Measurements from ENCODE around the gene SUFU.

Gene SUFU

DNA sequence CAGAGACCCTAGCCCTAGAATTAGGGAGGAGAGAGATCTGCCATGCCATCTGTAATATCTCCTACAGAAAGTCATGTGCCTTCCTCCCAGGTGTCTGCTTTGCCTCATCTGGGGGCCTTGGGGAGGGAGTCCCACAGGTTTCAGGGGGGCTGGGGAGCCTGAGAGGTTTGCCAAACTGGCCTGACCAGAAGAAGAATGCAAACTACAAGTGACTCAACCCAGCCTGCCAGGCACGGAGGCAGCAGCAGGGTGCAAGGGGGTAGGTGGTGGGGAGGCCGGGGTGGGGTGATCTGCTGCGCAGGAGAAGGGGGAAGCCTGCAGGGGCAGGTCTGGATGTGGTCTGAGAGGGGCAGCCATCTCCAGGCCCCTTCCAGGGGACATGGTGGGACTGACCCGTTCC, 130.9 kb downstream of the SUFU start:
- DNase-seq (ENCODE audit: low read depth in 3 of 3) = no peak

DNA sequence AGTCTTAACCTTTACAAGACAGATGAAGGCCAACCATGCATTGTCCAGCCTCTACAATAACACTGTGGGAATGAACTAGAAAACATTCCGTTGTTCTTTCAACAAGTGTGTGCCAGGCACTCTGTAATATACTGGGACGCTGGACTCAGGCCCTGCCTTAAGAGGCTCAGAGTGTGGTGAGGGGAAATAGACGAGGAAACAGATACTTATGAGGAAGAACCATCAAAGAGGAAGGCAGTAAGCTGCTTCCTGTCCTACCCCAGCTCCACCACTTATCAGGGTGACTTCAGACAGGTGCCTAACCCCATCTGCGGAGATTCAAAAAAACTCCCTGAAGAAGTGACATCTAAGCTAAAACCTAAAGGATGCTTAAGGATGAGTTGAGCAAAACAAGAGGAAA, 131.6 kb downstream of the SUFU start:
- DNase-seq (ENCODE audit: low read depth in 3 of 3) = no peak

DNA sequence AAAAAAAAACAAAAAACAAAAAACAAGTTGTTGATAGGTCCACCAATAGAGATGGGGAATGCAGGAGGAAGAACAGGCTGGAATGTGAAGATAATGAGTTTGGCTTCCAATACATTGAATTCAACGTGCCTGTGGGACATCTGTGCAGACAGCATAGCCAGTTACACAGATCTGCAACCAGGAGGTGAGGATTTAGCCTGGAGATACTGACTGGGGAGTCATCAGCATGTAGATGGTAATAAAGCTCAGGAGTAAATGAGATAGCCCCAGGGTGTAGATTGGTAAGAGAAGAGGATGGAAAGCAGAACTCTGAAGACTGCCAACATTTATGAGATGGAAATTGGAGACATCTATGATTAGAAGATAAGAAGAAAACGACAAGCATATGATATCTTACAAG, 135.8 kb downstream of the SUFU start:
- no peak for DNase-seq (ENCODE audit: low read depth in 3 of 3)

DNA sequence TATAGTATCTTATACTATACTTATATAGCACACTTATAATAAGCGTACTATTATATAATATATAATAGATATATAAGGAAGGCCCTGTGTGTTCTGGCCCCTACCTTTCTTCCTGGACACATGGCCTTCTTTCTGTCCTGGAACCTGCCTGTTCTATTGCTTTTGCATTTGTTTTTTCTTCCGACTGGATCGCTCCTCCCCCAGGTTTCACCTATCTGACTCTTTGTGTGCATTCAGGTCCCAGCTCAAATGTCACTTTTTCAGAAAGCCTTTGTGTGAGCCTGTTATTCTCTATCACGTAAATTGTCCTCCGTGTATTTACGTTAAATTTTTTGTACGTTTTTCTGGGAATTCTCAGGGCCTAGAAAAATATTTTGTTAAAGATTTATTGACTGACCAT, 137.6 kb downstream of the SUFU start:
- DNase-seq (ENCODE audit: low read depth in 3 of 3) = no peak

DNA sequence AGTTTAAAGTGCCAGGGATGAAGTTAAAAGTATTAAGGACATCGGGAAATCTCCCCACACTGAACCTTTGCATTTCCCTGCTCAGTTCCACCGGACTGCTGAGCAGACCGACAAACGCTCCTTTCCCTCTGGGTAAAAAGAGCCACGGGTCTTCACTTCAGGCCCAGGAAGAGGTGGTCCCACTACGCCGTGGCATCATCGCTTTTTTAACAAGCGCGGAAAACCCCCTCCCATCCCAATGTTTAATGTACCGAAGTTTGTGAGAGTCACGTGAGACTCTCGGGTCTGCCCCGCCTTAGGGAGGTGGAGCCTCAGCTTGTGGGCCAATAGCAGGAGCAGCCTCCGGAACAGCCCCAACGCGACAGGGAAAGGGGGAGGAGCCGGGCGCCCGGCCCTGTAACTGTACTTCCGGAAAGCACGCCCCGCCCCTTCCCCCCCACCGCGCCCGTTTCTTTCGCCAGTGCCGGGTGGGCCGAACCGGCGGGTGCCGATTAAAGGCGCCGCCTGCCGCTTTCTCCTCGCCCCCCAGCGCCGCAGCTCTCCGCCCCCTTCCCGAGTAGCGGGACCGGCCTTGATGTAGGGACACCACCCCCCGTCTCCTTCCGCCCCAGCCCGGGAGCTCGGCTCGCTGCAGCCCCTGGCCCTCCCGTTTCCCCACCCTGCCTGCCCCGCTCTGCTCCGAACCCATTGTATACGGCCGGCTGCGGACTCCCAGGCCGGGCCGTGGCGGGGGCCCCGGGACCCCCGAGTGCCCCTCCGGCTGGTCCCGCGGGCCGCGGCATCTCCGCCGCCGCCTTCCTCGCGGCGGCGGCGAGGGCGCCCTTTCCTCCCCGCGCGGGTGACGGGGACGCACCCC, 138.3 kb downstream of the SUFU start:
- DNase-seq (ENCODE audit: low read depth in 3 of 3) = peak; percentile 93 to 99 (median 94)

DNA sequence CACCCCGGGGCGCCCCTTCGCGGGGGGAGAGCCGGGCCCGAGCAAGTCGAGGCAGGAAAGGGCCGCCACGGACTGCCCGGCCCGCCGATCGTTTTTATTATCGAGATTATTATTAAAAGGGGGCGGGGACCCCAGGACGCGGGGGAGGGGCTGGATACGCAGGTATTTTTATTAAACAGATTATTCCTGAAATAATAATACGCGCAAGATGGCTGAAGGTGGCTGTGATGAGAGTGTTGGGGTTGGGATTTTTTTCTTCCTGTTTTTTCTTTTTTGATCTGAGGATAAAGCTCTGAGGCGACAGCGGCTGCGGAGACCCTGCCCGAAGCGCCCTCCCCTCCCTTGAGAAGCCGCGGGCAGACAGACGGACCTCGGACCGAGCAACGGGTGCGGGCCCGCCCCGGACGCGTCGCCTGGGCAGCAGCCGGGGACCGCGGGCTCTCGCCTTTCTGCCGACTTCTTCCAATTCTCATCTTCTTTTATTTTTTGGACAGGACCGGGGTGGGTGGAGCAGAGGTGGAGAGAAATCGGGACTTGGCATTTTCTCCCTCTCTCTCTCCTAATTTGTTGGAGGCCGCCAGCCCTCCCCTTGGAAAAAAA, 139.1 kb downstream of the SUFU start:
- peak in 1 of 3 experiments; percentile 32 for DNase-seq (ENCODE audit: low read depth in 3 of 3)

DNA sequence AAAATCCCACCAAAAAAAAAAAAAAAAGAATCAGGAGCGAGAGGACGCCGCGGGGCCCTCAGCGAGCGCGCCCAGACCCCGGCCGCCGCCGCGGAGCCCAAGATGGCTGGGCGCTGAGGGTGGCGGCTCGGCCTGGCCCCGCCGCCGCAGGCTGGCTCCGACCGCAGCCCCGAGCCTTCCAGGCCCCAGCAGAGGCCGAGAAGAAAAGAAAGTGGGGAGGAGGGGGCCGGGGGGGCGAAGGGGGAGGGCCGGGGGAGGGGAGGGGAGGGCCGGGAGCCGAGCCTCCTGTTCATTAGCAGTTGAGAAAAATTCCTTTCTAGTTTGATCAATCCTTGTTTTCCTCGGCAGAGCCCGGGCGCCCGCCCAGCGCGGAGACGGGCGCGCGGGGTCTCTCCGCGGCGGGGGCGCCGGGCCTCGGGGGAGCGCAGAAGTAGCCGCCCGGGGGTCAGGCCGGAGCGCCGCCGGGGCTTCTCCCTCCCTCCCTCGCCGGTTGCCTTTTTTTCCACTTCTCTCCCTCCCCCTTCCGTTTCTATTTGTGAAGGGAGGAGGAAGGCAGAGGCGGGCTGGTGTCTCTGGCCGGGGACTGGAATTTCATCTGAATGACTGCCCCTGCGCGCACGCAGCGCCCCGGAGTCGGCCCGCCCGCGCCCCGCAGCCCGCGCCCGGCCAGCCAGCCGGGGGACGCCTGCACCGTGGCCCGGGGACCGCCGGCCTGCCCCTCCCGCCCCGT, 139.7 kb downstream of the SUFU start:
- DNase-seq (ENCODE audit: low read depth in 3 of 3) = peak in 1 of 3 experiments; percentile 59

DNA sequence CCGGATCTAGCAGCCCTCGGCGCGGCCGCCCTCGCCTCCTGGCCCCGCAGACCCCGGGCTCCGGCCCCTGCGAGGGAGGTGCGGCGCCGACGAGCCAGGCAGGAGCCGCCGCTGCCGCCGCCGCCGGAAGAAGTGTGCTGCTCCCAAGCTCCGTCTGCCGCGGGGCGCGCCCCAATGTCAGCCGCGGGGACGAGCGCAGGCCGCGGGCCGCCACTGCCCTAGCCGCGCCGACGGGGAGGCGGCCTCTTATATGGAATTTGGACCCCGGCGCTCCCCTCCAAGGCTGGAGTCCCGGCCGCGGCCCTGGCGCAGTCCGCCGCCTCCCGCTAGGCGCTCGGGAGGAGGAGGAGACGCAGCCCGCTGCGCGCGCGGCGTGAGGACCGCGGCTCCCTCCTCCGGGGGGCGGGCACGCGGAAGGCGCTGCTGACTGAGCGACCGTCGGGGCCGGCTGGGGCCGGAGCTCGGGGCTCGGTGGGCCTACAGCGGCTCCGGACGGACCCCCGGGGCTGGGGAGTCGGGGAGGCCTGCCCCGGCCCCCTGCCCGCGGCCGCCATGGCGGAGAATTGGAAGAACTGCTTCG, 140.4 kb downstream of the SUFU start, which contains the start of gene TRIM8:
TSS of gene TRIM8 (plus strand) at position 414 of the 580 bp plus-strand sequence. CDS start at position 553, 139 bp downstream.
- DNase-seq (ENCODE audit: low read depth in 3 of 3) = peak in 2 of 3 experiments; percentile 36 to 54

DNA sequence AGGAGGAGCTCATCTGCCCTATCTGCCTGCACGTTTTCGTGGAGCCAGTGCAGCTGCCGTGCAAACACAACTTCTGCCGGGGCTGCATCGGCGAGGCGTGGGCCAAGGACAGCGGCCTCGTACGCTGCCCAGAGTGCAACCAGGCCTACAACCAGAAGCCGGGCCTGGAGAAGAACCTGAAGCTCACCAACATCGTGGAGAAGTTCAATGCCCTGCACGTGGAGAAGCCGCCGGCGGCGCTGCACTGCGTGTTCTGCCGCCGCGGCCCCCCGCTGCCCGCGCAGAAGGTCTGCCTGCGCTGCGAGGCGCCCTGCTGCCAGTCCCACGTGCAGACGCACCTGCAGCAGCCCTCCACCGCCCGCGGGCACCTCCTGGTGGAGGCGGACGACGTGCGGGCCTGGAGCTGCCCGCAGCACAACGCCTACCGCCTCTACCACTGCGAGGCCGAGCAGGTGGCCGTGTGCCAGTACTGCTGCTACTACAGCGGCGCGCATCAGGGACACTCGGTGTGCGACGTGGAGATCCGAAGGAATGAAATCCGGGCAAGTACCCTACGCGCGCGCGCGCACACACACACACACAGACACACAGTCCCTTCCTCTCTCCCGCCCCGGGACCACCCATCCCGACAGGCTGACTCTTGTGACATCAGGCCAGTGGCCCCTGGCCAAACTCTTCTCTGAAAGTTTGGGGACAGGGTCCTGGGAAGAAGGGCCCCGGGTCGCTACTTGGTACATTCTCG, 141.0 kb downstream of the SUFU start:
- DNase-seq (ENCODE audit: low read depth in 3 of 3) = peak; percentile 54 to 74 (median 60)

DNA sequence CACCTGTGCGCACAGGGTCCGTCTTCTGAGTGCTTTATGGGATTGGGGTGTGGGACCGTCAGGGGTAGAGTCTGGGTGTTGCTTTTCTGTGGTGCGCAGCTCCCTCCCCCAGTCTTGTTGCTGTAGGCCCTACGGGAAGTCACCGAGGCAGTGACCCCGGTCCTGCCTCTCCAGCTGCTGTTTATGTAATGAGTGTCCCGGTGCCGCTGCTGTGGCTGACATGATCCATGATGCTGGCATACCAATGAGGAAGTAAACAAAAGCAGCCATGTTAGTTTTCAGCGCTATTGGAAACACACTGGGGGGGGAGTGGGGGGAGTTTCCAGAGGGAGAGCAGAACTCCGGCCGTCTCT, 141.6 kb downstream of the SUFU start:
- DNase-seq (ENCODE audit: low read depth in 3 of 3) = no peak

DNA sequence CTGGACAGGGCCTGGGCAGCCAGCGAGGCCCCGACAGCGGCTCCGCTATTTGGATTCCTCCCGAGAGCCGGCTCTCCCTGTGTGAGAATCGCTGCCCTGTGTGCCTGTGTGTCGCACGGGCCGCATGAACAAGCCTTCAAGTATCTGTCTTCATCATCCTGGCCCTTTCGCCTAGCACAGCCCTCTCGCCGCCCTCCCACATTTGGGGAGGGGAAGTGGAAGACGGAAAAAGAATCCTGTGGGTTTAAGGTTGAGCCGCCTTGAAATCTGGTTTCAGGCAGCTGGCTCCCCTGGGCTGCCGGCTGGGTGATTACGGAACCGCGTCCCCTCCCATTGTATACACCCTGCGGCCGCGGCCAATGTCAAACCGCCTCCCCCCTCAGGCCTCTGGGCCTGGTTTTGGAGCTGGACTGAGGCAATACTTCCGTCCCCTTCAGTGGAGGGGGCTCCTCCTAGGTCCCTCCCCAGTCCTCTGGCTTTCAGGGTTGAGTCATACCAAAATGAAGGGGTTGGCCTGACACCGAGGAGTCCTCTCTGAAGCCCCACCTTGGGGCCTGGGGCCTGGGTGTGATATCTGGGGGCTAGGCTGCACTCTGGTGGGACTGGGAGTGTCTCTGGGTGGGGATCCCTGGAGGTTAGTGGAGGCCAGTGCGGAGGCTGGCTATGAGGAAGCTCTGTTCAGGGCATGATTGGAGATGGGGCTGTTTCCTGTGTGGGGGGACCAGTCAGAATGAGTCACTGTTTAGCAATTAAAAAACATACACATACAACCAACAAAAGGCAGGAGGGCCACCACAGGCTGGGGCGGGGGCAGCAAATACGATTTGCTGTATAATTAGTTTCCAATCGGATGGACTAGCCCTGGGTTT, 142.2 kb downstream of the SUFU start:
- peak; percentile 39 to 76 (median 52) for DNase-seq (ENCODE audit: low read depth in 3 of 3)

DNA sequence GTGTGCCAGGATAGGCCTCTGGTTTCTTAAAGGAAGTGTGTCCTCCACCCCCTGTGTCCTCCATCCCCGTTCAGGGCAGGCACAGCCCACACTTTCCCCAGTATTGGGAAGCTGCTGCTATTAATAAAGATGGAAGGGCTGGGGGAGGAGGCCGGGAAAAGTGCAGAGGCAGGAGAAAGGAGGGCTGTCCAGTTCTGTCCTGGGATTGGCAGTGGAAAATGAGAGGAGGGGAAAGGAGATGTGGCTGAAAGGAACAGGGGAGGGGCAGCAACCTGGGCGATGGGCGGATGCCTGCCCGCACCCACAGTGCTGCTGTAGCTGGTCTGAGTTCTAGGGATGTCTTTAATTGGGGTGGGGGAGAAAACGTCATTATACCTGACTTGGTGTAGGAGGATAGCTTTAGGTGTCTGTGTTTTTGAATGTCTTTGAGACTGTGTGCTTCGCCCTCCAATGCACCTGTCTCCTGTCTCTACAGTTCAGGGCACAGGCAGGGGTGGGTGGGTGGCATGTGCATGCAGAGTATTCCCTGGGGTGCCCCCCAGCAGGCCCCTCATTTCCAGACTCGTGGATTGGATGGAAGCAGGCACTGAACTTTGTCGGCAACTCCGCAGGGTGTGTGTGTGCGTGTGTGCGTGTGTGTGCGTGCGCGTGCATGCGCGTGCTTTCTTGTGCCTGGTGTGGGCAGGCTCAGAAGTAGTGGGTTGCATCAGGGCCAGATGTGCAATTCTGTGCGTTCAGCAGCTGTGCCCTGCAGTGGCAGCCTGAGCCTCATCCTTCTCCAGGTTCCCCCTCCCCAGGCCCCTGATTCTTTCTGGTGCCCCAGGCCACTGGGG, 143.1 kb downstream of the SUFU start:
- DNase-seq (ENCODE audit: low read depth in 3 of 3) = peak in 1 of 3 experiments; percentile 52

DNA sequence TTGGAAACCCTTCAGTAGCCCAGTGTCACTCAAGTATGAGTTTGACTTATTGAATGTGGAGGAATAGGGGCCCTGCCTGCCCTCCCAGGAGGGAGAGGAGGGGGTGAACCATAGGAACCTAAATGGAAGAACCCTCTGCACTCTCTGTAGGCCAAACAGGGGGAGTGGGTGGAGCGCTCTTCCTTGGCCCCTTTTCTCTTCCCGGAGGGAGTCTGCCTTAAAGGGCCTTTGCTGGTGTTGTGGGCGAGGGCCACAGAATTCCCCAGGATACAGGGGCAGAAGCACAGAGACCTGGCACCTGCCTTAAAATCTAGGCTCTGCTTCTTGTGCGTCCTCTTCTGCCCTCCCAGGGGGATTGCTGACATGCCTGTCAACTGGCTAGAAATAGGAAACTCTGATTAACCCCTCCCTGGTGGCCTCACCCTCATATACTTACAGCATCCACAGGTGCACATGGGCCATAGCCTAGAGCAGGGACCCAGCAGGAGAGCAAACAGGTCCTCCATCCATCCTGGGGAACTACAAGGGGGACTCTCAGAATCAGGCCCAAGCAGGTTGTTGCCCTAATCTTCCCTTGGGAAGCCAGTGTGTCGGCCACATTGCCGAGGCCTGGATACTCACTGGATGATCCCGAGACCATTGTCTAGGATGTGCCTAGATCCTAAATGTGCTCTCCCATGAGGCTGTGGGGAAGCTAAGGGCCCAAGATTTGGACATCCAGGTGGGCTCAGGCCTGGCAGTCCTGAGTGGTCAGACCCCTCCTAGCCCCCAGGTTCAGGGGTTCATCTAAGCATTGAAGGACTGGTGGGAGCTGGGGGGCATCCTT, 143.9 kb downstream of the SUFU start:
- no peak for DNase-seq (ENCODE audit: low read depth in 3 of 3)

DNA sequence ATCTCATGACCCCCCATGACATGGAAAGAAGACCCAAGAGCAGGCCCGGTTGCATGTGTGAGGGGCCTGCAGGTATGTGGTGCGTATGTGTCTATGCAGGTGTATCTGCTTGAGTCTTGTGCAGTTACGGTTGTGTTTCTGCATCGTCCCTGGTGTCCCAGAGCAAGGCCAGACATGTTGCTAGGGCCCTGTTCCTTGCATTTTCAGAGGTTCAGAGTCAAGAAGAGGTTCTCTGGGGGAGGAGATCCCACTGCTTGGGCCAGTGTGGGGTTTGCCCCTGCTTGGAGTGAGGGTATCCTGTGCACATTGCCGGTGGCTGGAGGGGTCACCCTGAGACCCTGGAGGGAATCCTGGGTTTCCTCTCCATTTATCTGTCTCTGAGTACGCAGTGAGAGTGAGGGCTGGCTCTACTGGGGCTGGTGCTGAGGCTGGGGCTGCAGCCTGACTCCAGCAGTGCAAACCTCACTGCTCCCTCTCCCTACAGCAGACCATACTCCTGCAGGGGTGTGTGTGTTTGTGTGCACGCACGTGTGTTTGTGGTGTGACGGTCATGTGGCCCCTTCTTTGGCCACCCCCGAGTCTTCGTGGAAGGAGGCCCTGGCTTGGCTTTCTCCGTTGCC, 144.6 kb downstream of the SUFU start:
- no peak for DNase-seq (ENCODE audit: low read depth in 3 of 3)

DNA sequence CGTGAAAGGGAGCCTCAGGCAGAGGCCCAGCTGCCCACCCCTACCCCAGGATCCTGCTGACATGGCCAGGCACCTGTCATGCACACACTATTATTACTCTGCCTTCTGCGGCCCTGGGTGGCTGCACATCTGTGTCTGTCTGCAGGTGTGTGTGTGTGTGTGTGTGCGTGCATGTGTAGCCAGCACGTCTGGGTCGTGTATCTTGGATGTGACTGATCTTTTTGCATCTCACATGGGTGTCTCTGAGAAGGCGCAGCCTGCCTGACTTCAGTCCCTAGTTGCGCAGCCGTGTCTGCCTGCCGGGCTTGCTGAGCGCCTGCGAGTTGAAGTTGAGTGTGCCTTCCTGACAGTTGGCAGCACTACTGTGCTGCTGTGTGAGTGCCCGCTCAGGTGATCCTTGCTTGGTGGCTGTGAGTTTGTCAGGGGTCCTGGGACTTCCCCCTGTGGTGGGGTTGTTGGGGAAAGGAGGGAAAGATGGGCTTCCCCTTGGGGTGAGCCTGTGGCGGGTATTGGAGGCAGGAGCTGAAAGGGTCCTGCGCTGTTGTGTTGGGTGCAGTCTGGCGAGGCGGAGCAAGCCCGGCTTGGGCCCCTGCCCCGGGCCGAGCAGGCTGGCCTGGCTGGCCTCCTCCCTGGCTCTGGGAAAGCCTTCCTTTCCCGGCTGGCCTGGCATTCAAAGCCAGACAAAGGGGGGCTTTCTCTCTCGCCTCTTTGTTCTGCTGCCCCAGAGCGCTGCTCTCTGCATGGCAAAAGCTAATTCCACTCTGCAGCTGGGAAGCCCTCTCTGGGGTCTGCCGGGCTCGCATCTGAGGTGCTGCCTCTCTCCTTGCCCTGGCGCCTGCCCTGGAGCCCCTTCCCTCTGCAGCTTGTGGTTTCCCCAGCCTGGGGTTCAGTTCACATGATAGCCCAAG, 145.4 kb downstream of the SUFU start:
- DNase-seq (ENCODE audit: low read depth in 3 of 3) = no peak

DNA sequence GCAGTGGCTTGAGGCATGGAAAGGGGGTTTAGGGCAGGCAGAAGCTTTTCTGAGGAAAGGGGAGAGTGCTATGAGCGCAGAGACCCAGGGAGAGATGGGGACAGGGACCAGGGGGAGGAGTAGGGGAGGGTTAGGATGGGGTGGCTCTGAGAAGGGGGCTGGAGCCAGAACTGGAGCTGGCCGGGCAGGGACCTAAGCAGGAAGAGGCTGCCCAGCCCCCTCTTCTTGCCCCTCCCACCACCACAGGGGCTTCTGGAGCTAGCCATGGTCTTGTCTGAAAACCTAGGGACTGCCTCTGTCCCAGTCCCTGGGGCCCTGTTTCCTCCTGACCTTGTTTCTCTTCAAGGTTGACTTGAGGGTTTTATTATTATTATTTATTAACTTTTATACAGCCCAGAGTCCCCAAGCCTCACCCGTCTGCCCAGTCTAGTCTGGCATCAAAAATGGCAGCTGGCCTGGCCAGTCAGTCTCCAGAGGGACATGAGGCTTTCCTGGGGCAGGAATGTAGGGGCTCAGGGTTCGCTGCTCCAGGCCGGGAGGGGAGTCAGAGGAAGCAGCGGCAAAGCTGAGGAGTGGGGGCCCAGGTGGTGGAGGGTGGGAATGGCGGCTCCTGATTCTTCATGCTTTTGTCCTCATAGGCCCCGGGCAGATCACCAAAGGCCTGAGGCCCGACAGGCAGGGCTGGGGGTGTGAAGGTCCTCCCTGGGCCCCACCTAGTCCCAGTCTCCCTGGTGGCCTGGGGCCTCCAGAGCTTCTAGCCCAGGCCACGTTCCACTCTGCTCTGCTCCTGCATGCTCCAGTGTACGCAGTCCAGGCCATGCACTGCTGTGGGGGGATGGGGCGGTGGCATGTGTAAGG, 146.3 kb downstream of the SUFU start:
- no peak for DNase-seq (ENCODE audit: low read depth in 3 of 3)
